ENCODE measurements around the gene AP1B1.

Gene AP1B1

DNA sequence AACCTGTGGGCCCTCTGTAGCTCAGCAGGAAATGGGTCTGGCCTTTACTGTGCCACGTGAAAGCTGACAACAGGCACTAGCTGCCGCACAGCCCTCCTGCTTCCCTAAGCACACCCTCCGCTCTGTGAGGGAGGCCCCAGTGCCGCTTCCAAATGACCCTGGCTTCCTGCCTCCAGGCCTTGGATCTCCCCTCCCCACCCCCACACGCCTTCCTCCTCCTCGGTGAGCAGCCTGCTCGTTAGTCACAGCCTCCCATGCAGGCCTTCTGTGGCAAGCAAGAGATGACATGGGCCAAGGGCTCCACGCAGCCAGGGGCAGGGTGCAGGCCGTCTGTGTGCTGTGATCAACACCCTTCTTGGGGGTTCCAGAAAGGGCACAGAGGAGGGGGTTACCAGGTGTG lies 57.6 kb downstream of the AP1B1 start:
- no peak for DNase-seq

DNA sequence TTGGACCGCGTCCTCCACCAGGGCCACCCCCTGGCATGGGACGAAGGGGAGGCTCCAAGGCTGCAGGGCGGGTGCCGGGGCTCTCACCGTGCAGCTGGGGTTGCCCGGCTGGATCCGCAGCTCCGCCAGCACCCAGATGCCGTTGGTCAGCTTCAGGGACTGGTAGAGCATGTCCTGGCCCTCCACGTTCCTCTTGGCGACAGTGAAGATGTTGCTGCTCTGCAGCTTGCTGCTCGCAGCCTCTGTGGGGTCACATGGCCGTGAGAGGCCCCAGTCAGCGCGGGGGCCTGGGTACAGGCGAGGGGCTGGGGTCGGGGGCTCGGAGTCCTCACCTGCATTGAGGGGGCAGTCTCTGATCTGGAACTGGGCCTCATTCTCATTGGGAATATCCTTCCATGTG lies 58.1 kb downstream of the AP1B1 start:
- DNase-seq, result no peak

DNA sequence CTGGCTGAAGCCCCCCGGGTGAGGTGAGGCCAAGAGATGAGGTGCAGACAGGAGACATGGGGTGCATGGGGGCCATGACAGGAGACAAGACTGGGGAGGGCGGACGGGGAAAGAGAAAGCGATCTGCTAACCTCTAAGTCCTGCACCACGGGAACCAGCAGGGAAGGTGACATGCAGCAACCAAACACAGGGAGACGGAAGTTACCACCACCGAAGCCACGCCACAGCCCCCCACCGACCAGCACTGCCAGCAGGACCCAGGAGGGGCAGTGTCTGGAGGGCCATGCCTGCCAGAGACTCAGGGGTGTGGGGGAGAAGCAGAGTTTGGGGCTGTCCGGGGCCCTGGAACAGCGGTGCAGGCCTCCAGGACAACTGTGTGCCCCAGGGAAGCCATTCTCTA lies 58.8 kb downstream of the AP1B1 start:
- no peak for DNase-seq

DNA sequence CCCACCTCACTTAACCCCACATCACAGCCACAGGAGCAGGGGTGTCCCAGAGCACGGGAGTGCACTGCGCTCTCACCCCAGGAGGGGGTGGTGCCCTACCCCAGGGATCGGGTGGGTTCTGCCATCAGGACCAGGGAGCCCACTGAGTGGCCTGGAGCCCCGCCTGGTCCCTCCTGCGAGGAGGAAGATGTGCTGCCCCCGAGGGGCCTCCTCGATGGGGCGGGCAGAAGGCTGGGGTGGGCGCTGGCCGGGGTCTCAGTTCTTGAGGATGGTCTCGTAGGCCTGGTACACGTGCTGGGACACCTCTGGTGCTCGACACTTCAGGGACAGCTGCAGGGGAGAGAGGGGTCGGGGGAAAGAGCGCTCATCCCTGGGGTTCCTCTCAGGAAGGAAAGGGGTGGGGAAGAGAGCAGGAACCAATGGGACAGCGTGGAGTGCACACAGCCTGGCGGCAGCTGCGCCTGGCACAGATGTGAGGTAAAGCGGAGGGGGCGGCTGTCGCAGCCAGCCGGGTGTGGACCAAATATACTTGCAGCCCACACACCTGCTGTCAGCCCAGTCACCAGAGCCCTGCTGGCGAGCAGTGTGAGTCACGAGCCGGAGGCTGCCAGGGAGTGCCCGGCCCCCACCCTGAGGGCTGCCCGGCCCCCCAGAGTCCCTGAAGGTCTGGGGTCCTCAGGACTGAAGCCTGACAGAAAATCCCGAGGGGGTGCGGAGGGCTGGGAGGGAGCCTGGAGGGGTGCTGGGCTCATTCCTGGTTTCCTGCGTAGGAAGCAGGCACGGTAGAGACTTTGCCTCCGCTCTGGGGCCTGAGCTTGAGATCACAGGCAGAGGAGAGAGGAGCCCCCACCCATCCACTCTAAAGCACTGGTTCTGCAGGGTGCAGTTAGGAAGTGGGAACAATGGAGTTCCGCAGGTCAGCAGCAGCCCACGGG lies 59.5 kb downstream of the AP1B1 start:
- DNase-seq, result no peak

DNA sequence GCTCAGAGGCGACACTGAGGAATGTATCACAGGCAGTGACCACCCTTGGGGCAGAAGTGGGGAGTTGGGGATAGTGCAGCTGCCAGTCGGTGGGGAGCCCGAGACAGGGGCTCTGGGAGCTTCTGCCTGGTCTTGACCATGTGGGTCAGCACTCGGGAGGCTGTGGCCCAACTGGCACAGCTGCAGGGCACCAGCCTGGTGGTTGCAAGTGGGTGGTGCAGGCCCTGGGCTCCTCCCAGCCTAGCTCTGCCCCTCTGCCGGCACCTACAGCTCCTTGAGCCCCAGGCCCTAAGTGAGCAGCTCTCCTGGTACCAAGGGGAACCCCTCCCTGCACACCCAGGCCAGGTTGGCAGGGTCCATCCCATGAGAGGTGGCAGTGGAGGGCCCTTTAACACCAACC lies 60.3 kb downstream of the AP1B1 start:
- no peak for DNase-seq

DNA sequence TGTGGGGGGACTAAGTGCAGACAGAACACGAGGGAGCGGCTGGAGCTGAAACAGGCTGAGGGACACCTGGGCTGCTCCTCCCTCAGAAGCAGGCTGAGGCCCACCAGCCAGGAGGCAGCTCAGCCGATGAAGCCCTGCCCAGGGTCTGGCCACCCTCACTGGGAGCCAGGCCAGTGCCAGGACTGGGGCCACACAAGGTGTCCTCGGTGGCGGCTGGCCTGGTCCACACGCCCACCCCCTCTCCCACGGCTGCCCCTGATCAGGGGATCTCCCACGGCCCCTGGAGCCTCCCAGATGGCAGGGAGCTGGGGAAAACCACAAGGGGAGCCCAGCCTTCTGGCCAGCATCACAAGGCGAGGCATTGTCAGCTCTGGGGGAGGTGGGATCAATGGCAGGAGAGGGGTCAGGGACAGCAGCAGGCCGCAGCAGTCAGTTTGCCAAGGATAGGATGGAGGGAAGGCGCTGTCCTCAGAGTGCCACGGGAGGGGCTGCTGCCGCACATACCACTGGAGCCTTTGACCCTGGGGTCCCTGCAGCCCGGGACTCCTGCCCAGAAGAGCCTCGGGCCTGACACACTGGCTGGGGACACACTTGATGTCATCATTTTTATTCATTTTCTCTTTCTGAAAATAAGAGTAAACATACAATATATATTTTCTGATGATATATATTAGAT lies 61.1 kb downstream of the AP1B1 start:
- no peak for DNase-seq

DNA sequence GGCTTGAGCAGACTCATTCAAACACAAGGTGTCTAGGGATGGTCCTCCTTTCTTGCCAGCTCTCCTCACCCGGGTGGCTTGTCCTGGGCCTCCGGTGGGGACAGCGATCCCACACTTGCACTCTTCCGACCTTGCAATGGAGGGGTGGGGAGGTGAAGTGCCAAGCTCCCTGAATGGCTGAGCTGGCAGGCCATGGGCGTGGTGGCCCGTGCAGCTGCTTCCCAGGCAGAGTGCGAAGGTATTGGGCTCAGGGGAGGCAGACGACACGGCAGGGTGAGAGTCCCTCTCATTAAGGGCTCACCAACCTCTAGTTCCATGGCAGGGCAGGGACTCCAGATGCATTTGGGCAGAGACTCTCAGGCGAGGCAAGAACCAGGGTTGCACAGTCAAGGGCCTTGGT lies 61.9 kb downstream of the AP1B1 start:
- DNase-seq, result no peak

DNA sequence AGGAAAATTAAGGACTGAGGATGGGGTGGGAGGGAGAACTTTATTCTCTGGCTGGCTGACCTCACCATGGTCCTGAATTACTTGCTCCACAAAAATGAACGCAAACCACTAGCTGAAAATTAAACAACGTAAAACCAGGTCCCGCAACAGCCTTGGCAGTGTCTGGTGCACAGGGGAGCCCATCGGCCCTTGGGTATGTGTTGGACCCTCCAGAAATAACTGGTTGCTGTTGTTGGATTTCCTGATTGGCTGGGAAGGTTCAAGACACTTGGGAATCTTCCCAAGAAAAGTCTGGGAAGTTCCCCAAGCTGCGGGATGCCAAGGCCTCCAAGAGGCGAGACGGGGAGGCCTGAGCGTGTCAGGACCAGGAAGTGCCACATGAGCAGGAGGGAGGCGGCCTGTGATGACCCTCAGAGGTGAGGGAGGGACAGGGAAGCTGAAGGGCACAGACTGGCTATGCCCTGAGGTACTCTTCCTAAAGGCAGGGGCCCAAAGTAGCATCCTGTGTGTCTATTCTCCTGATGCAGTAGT lies 62.5 kb downstream of the AP1B1 start:
- DNase-seq, result no peak

DNA sequence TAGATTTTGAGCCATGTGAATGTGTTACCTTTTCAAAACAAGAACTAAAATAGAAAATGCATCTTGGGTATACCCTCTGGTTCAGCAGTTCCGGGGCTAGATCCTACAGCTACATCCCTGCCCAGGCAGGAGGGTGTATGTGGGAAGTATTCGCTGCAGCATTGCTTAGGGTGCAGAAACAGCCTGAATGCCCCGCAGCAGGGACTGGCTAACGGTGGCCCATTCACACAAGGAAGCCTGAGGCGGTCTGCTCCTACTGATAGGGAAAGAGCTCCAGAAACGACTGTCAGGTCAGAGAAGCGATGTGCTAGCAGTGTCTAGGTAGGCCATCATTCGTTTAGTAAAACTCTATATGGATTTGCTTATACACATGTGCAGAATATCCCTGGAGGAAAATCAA lies 63.0 kb downstream of the AP1B1 start:
- no peak for DNase-seq

DNA sequence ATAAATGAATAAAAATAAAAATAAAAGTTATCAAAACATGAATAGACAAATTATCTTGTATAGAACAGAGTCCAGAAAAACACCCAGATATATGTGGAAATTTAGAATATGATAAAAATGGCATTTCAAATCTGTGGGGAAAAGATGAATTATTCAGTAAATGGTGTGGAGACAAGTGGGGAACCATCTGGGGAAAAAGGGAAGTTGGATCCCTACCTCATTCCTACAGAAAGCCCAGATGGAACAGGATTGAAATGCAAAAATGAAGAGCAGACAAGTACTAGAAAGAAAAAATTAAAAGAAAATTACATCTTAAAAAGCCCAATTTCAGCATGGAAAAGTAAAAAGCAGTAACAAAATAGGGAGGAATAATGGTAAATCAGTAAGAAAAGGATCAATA lies 64.7 kb downstream of the AP1B1 start:
- DNase-seq, result no peak

DNA sequence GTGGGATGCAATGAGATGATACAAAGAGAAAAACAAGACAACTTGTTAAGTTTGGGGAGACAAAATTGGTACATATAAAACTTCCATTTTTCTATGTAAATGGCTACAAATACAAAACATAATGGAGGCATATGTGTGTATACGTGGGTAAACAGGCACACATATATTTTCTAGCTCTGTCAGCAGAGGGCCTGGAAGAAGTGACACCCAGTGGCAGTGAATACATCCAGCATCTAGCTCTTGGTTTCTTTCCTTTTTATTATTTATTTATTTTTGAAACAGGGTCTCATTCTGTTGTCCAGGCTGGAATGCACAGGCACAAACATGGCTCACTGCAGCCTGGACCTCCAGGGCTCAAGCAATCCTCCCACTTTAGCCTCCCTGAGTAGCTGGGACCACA lies 67.8 kb downstream of the AP1B1 start:
- no peak for DNase-seq

DNA sequence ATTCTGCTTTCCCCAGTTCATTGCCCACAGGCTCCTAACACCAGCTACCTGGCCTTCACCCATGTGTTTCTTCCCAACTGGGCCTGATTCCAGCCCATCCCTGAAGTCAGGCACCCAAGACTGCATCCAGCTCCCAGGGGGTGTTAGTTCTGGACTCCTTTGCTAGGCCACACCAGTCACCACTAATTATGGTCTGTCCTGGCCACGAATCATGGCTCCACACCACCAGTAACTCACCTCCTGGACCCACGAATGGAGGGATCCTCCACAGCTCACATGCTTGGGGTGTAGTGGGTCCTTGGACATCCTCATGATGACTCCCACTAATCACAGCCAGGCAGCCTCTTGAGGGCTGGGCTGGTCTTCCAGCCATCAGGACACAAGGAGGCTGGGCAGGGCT lies 69.3 kb downstream of the AP1B1 start:
- DNase-seq, result no peak

DNA sequence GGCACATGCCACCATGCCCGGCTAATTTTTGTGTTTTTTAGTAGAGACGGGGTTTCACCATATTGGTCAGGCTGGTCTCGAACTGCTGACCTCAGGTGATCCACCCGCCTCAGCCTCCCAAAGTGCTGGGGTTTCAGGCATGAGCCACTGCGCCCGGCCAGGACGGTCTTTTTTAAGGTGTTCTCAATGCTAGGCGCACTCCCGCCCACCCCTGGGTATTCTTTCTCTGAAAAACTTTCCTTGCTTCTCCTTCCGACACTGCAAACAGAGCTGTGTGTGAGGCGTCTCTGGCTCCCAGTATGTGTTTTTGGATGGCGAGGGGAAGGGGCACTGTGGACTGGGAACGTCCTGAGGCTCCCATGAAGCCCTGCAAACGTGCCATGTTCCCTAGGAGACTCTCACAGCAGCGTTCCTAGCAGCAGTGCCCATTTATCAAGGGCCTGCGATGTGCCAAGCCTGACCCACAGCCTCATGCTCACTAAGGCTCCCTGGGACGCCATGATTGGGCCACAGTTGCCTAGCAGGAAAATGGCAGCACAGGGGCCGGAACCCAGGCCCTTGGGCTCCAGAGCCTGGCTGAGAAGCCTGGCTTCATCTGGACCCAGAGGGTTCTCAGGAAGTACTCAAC lies 70.4 kb downstream of the AP1B1 start:
- no peak for DNase-seq

DNA sequence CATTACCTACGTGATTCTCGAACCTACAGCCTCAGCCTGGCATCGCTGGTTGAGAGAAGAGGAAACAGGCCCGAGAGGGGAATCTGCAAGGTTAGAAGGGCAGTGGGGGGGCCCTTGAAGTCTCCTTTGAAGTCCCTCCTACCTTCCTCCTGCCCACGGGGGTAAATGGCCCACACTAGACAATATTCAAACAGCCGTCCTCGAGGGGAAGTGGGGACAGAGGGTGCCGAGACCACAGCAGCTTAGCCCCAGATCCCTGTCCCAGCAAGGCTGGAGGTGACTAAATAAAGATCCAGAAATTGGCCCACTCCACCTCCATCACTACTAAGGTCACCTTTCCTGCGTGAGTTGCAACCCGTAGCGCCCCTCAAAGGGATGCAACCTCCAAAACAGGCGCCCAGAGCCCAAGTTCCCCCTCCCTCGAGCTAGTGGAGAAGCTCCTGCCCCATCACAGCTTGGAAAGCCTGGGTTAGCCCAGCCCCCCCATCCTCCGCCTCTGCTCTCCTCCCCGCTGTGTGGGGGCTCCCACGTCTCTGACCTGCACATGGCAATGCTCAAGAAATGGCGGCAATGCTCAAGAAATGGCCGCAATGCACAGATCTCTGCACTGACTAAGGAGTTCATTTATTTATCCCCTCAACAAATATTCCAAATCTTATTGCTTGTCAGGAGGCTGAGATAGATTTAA lies 72.1 kb downstream of the AP1B1 start:
- DNase-seq, result no peak

DNA sequence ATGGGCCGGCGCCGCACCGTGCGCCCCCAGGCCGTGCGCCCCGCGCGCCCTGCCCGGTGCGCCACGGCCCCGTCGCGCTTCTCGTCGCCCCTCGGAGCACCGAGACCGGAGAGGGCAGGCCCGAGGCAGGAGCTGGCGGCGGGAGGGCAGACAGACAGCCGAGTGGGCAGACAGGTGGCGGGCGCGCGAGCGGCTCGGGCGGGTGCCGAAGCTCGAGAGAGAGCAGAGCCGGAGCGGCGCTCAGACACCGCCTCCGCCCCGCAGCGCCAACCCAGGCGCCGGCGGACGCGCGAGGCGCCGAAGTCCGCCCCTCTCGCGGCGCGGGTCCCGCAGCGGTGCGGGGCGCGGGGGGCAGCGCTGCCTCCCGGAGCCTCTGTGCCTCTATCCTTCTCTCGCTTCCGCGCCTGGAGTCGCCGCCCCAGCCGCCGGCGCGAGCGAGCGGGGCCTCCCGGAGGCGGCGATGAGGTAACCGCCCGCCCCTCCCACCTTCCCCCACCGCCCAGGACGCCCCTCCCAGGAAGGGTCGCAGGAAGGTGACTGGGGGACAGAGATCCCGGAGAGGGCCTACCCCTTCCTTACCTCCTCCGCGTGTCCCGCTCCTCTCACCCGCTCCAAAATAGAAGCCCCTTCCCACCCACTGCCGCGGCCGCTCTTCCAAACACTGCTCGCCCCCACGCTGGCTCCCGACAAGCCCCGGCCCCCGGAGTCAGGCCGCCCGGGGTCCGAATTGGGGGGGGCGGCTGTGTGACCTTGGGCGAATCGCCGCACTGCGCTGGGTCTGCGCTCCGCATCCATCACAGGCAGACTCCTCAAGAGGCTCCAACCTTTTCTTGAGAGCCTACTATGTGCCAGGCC lies 72.9 kb downstream of the AP1B1 start, which contains the start of gene RASL10A:
Gene RASL10A (minus strand): TSS at position 412 of the 855 bp plus-strand sequence. CDS start 451 bp downstream, outside the sequence.
- DNase-seq, result no peak

DNA sequence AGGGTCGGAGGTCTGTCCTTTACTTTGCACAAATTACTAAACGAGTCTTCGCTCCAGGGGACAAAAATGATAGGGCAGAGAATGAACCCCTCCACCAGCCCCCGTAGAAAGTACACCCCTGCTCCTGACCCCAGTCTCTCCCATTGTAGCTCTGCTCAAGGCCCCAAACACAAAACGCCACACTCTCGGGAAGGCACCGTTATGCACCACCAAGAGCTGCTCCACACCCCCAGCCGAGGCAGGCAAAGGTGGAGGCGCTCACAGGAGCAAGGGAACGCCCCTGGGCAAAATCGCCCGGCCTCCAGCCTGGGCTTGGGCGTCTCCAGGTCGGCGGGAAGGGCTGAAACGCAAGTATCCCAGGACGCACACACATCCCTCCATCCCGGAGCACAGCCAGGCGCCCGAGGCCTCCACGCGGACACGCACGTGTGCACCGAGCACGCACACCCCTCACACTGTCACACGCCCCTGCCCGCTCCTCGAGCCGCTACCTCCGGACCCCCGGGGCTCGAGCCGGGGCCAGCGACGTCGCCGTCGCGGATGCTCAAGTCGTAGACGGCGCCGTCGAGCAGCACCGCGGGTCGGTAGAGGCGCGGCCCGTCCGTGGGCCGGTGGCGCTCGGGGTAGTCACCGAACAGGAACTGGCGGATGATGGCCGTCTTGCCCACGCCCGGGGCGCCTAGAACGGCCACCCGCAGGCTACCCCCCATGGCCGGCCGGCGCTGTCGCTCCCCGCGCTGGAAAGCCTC lies 73.7 kb downstream of the AP1B1 start:
- no peak for DNase-seq

DNA sequence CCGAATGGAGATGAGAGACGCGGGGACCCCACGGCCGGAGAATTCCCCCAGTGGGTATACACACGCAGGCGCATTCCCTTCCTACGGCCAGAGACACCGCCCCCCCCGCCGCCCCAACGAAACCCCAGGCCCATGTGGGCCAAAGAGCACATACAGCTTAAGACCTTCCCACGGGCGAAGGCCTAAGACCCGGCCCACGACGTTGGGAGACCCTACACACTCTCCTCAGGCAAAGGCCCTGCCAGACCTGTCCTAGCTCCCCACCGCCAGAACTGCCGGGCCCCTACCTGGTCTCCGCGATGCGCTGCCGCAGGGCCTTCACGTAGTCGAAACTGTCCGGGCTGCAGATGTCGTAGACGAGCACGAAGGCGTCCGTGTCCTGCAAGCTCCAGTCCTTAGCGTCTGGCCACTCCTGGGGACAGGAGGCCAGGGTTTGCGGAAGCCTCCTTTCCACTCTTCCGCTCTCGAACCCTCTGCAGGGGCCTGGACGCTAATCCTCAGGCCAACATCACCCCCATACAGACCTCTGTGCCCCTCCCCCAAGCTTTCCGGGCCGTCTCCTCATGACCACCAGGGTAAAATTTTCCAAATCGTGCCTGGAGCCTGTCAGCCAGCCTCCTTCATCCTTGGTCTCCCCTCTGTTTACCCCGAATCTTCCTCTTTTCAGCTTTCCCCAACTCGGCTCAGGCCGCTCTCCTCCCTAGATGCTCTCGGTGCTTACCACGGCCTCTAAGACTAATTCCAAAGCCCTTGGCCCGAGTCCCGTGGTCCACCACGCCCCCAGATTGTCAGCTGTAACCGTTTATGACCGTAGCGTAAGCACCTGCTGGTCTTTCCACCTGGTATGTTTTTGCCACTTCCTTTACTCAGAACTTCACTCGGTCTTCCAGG lies 74.5 kb downstream of the AP1B1 start:
- DNase-seq, result no peak

DNA sequence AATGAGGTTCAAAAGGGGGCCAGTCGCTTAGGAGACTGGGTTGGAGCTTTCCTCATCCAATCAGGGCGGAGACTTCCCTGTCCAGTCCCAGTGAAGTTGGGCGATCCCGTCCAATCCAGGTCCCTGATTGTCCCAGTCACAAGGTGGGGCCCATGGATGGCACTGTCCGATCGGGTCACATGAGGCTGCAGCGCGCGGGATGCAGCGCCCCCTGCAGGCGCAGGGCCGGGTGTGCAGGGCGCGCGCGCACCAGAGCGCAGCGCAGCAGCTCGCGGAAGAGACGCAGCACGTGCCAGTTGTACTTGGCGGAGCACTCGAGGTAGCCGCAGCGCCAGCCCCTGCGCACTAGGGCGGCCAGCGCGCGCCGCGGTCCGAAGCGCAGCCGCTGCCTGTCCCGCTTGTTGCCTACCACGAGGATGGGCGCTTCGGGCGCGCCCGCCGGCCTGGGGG lies 75.2 kb downstream of the AP1B1 start:
- DNase-seq, result no peak

DNA sequence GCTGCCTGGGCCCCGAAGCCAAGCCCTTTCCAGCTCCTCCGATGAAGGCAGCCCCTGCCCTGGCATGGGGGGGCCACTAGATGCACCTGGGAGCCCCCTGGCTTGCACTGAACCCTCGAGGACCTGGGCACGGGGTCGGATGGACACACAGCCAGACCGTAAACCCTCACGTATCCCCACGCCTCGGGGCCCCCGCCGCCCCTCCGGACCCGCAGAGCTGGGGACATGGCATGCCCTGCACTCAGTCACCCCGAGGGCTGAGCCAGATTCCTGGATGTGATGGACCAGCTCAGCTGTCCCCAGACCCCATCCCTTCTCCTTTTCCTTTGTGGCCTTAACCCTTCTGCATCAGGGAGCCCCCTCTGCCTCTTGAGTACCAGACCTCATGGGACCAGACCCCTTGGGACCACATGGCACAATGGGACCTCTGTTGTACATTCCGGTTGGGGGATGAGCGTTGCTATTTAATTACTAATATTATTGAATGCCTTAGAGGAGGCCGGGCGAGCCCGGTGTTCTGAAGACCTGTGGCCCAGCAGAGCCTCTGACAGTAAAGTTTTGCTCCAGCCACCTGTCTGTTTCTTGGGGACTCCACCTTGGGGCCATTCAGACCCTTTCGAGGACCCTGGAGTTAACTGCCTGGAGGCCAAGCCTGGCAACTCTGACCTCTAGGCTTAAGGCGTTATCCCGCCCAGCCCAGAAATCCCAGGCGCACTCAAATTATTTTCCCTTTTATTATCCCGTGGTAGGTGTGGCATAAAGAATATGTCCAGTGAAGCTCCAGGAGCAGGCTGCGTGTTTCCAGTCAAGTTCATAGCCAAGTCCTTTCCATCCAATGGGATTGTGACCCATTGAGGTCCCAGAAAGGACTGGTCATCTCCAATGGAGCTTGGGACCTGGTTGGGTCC lies 75.9 kb downstream of the AP1B1 start:
- DNase-seq, result no peak
